A673 (cell line): Measurements from ENCODE around the gene CDO1. TPM values are rescaled to one million over a fixed set of nuclear protein-coding genes. Genes with fewer than 3 reads are reported as not detected.

Experiments
- BruUV-seq: library from RNA; stranded (reverse); fragments of 400-500 nt; replicated peaks from 2 replicates; lab custom pipeline; 2021; lab: Mats Ljungman, UMichigan
- CTCF ChIA-PET: fragments of 300-600 bp; sonication (Branson Sonifier 250); formaldehyde crosslinking; loops from one replicate; lab custom pipeline; 2022; ENCODE audit warnings: antibody characterized with exemption; lab: Charles Lee
- POLR2A ChIA-PET: fragments of 300-600 bp; sonication (Branson Sonifier 250); formaldehyde crosslinking; loops from one replicate; lab custom pipeline; 2022; ENCODE audit warnings: antibody characterized with exemption; ENCODE audit not compliant: low non-redundant PET; lab: Charles Lee
- DNase-seq: peaks from one replicate; pipeline ENCODE4 v3.0.0-alpha.2; 2015; ENCODE audit warnings: low spot score
- H3K27ac ChIP-seq: fragments of 200-600 bp; sonication (generic); 2 replicates; pipeline ENCODE4 v1.5.1; 2016; ENCODE audit warnings: mixed run types, low read depth, mild to moderate bottlenecking, mixed read lengths, antibody characterized with exemption, low read length; ENCODE audit not compliant: poor library complexity, severe bottlenecking
- H3K27me3 ChIP-seq: fragments of 200-600 bp; sonication (generic); replicated peaks from 2 replicates; pipeline ENCODE4 v1.6.1; 2017; ENCODE audit warnings: mixed run types, low read depth, mild to moderate bottlenecking, mixed read lengths, antibody characterized with exemption, low read length; ENCODE audit not compliant: insufficient read depth, poor library complexity
- H3K36me3 ChIP-seq: fragments of 200-600 bp; sonication (generic); 2 replicates; pipeline ENCODE4 v1.6.1; 2016; ENCODE audit warnings: mixed run types, mild to moderate bottlenecking, mixed read lengths, antibody characterized with exemption, low read length; ENCODE audit not compliant: insufficient read depth, poor library complexity, severe bottlenecking
- H3K4me1 ChIP-seq: fragments of 200-600 bp; sonication (generic); 2 replicates; pipeline ENCODE4 v1.6.1; 2017; ENCODE audit warnings: mixed run types, mild to moderate bottlenecking, mixed read lengths, antibody characterized with exemption, low read length; ENCODE audit not compliant: insufficient read depth, poor library complexity, severe bottlenecking
- H3K4me3 ChIP-seq: fragments of 200-600 bp; sonication (generic); 2 replicates; pipeline ENCODE4 v1.5.1; 2016; ENCODE audit warnings: low read depth, mixed run types, mild to moderate bottlenecking, mixed read lengths, low read length; ENCODE audit not compliant: poor library complexity, severe bottlenecking
- H3K9me3 ChIP-seq: fragments of 200-600 bp; sonication (generic); 2 replicates; pipeline ENCODE4 v1.6.1; 2016; ENCODE audit warnings: mixed run types, low read depth, mild to moderate bottlenecking, mixed read lengths, antibody characterized with exemption, low read length; ENCODE audit not compliant: poor library complexity, severe bottlenecking
- EZH2 ChIP-seq: fragments of 200-600 bp; sonication (generic); IDR thresholded peaks from 2 replicates; pipeline ENCODE4 v1.6.1; 2017; ENCODE audit warnings: borderline replicate concordance, low read depth, mild to moderate bottlenecking, mixed read lengths, antibody characterized with exemption, low read length; ENCODE audit not compliant: poor library complexity, severe bottlenecking
- intact Hi-C: fragments of 100-400 bp; cut with micrococcal nuclease; formaldehyde crosslinking; loops from one replicate; pipeline ENCODE4 v1.10.0; 2022; ENCODE audit not compliant: unreplicated experiment
- total RNA-seq: library from RNA; stranded (reverse); gene quantifications from 2 replicates; pipeline ENCODE4 v1.2.3, GENCODE V29; 2021
- TF ChIP-seq, protein P1 (sequence below): fragments of 300-800, 200-600 bp; sonication (generic); conservative IDR thresholded peaks from 2 replicates; pipeline ENCODE4 v1.5.1; 2017; ENCODE audit warnings: low read depth, mild to moderate bottlenecking, antibody characterized with exemption, low read length, moderate library complexity, mixed read lengths

The CDO1 gene
- total RNA-seq, 1 experiment from 2014 or later: 1.5 TPM

DNA sequence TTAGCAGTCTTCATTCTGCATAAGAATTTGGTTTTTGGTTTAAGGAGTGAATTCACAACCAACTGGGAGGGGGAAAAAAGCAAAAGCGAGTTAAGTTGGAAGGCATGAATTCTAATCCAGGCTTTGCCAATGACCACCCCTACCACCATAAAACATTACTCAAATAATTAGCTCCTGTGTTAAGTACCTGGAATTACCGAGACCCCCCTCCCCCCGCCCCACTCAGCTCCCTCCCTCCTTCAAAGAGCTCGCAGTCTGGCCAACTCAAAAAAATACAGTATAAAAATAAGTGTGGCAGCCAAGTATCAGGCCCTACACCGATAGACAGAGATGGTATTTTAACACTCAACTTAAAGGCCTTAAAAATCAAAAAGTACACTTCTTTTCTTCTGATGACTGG is 24.4 kb upstream of the CDO1 start:
- peak overlapping the region; percentile 80 for H3K4me3 ChIP-seq
- TF ChIP-seq, protein P1, sequence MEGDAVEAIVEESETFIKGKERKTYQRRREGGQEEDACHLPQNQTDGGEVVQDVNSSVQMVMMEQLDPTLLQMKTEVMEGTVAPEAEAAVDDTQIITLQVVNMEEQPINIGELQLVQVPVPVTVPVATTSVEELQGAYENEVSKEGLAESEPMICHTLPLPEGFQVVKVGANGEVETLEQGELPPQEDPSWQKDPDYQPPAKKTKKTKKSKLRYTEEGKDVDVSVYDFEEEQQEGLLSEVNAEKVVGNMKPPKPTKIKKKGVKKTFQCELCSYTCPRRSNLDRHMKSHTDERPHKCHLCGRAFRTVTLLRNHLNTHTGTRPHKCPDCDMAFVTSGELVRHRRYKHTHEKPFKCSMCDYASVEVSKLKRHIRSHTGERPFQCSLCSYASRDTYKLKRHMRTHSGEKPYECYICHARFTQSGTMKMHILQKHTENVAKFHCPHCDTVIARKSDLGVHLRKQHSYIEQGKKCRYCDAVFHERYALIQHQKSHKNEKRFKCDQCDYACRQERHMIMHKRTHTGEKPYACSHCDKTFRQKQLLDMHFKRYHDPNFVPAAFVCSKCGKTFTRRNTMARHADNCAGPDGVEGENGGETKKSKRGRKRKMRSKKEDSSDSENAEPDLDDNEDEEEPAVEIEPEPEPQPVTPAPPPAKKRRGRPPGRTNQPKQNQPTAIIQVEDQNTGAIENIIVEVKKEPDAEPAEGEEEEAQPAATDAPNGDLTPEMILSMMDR: no peak
- TF ChIP-seq EZH2: no peak
- H3K27me3 ChIP-seq: no peaks in the 10 kb centered on the region
- H3K4me1 ChIP-seq: peaks cover 22% of the 10 kb centered on the region
- POLR2A ChIA-PET: interaction anchor here (0.7 kb wide), 1 partner anchor 17 kb away, joined by 3 read pairs; no protein-coding TSS in a partner anchor
- H3K36me3 ChIP-seq: peaks cover 21% of the 10 kb centered on the region
- H3K9me3 ChIP-seq: no peaks in the 10 kb centered on the region
- CTCF ChIA-PET: no interaction called here
- DNase-seq: no peak
- intact Hi-C loops: no loop called here
- no TSS peak for BruUV-seq
- peak overlapping the region; percentile 89 for H3K27ac ChIP-seq

DNA sequence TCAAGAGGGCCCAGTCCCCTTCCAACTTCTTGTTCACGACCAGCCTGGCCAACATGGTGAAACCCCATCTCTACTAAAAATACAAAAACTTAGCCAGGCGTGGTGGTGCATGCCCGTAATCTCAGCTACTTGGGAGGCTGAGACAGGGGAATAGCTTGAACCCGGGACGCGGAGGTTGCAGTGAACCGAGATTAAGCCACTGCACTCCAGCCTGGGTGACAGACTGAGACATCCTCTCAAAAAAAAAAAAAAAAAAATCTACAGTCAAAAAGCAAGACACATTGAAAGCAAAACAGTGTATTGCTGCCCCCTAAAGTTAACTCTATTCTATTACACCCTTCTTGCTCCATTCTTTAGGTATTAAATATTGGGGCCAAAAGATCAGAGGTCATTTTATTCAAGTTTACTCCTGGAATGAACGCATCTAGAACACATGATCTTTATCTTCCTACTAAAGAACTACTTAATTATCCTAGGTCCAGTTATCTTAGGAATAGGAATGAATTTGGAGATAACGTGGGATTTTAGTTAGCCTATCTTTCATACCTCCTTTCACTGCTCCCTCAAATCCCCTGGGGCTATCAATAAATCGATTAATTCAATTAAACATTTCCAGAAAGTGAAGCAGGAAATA is 22.5 kb upstream of the CDO1 start:
- intact Hi-C loops: loop anchor here (2.0 to 10.0 kb wide), 4 partner anchors 204 to 534 kb away; partner anchors contain the start of gene FEM1C
- H3K4me3 ChIP-seq: peak overlapping the region; percentile 2
- TF ChIP-seq, protein P1: peak; percentile 64
- TF ChIP-seq EZH2: no peak
- peak; percentile 73 for DNase-seq
- H3K27me3 ChIP-seq: no peaks in the 10 kb centered on the region
- POLR2A ChIA-PET: no interaction called here
- peaks cover 22% of the 10 kb centered on the region for H3K4me1 ChIP-seq
- no peak overlapping the region for H3K27ac ChIP-seq
- CTCF ChIA-PET: interaction anchor here (0.6 to 0.7 kb wide), 2 partner anchors 54 to 264 kb away, joined by 3 to 4 read pairs; no protein-coding TSS in a partner anchor
- peaks cover 36% of the 10 kb centered on the region for H3K36me3 ChIP-seq
- H3K9me3 ChIP-seq: no peaks in the 10 kb centered on the region
- BruUV-seq: no TSS peak

DNA sequence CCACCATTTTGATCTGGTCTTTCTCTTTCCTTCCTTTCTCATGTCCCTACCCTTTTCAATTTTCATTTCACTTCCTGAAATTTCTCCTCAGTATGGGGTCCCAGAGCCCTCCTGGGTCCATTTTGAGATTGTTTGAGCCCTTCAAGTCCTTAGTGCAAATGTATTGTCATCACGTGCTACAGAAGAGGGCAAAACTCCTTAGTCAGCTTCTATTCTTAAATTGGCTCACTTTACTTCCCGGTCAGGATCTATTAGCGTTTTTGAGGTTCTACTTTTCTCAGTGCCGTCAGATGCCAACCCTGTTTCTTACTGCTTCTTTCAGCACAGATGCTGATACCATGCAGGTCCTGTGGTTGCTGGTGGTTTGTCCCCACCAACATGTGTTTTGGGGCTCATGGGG is 19.0 kb upstream of the CDO1 start:
- intact Hi-C loops: loop anchor here (5.0 to 10.0 kb wide), 3 partner anchors 232 to 531 kb away; partner anchors contain the start of gene FEM1C
- CTCF ChIA-PET: interaction anchor here (1.0 kb wide), 1 partner anchor 249 kb away, joined by 4 read pairs; the partner anchor contains the start of gene COMMD10
- Histone ChIP-seq H3K4me1 (peaks cover 19% of the 10 kb centered on the region), H3K27ac (no peak overlapping the region), H3K4me3 (no peak overlapping the region), H3K36me3 (peaks cover 52% of the 10 kb centered on the region), H3K9me3 (no peaks in the 10 kb centered on the region), H3K27me3 (no peaks in the 10 kb centered on the region)
- no TSS peak for BruUV-seq
- POLR2A ChIA-PET: no interaction called here
- DNase-seq: no peak
- no peak for TF ChIP-seq EZH2
- TF ChIP-seq, protein P1: no peak
